Fibroblast of mammary gland (primary cell): ENCODE results near the gene WDFY2.
A peak's percentile ranks its signal among the peaks of the same experiment; 100 is the strongest.

Experiments used
- DNase-seq: peaks from one replicate; pipeline ENCODE4 v3.0.0-alpha.2; 2010; ENCODE audit warnings: low read depth
- H3K4me3 ChIP-seq: 2 replicates; pipeline ENCODE4 v1.5.1; 2011; ENCODE audit warnings: low read depth, mild to moderate bottlenecking, low read length, moderate library complexity; ENCODE audit not compliant: control insufficient read depth
- TF ChIP-seq, protein P1 (sequence below): conservative IDR thresholded peaks from 2 replicates; pipeline ENCODE4 v1.5.1; 2011; ENCODE audit warnings: low read depth, low read length, inconsistent platforms; ENCODE audit not compliant: control insufficient read depth, insufficient read depth

WDFY2 gene, protein sequence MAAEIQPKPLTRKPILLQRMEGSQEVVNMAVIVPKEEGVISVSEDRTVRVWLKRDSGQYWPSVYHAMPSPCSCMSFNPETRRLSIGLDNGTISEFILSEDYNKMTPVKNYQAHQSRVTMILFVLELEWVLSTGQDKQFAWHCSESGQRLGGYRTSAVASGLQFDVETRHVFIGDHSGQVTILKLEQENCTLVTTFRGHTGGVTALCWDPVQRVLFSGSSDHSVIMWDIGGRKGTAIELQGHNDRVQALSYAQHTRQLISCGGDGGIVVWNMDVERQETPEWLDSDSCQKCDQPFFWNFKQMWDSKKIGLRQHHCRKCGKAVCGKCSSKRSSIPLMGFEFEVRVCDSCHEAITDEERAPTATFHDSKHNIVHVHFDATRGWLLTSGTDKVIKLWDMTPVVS

DNA sequence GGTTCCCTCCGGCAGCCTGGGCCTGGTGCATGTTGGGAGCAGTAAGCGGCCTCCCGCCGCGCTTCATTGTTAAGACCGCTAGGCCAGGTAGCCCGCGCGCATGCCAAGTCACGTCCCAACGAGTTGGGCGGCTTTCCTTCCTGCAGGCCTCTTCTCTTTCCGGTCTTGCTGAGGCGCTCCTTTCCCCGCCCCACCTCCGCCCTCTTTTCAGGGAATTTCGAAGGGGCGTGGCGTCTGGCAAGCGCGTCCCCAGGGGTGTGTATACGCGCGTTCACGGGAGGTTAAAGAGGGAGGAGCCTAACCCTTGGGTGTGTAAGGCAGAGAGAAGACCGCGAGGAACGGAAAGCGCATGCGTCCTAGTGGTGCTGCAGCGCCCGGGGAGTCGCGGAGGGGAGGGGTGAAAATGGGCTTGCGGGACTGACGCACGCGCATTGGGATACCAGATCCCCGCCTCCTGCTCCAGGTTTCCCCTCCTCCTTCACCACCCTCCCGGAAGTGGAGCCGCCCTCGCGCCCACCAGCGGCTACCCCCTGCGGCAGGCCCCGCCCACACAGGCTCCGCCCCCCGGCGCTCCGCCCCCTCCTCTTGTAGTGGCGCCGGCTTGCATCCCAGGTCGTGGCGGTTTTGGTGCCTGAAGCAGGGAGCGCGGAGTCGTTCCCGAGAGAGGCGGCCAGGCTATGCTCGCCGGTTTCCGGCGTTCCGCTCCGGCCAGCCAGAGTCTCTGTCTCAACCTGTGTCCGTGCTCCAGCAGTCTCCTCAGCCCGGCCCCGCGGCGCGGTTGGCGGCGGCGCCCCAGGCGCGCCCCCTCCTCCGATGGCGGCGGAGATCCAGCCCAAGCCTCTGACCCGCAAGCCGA is at the start of gene WDFY2:
TSS of gene WDFY2 (plus strand) at position 588 of the 856 bp plus-strand sequence. CDS start at position 814, 226 bp downstream.
- TF ChIP-seq, protein P1, sequence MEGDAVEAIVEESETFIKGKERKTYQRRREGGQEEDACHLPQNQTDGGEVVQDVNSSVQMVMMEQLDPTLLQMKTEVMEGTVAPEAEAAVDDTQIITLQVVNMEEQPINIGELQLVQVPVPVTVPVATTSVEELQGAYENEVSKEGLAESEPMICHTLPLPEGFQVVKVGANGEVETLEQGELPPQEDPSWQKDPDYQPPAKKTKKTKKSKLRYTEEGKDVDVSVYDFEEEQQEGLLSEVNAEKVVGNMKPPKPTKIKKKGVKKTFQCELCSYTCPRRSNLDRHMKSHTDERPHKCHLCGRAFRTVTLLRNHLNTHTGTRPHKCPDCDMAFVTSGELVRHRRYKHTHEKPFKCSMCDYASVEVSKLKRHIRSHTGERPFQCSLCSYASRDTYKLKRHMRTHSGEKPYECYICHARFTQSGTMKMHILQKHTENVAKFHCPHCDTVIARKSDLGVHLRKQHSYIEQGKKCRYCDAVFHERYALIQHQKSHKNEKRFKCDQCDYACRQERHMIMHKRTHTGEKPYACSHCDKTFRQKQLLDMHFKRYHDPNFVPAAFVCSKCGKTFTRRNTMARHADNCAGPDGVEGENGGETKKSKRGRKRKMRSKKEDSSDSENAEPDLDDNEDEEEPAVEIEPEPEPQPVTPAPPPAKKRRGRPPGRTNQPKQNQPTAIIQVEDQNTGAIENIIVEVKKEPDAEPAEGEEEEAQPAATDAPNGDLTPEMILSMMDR: no peak
- peak; percentile 100 for DNase-seq
- H3K4me3 ChIP-seq: peak within 1 kb of the TSS; percentile 96

DNA sequence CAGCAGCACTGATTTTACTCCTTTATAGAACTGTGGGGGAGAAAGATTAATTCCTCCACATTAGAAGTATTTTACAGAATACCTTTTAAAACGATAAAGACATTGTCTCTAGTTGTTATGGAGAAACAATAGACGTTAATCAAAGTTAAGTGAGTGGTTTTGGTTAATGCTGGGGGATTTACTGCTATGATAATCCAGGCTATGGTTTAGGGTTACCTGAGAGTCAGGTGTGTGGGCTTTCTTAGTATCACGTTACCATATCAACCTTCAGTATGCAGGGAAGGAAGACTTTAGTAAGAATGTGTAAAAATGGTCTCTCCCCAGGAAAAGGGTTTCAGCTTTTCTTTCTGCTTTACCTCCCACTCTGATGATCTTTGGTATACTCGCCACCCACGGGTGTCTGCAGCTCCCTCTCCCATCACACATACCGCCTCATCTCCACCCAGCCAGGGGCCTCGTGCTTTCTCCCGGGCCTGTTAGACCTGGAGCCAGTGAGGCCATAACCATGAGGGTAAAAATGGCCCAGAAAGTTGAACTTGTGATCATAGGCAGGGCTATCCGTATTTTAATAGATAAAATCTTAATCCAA is 45.6 kb upstream of the WDFY2 start:
- H3K4me3 ChIP-seq: no peak overlapping the region
- TF ChIP-seq, protein P1: no peak

DNA sequence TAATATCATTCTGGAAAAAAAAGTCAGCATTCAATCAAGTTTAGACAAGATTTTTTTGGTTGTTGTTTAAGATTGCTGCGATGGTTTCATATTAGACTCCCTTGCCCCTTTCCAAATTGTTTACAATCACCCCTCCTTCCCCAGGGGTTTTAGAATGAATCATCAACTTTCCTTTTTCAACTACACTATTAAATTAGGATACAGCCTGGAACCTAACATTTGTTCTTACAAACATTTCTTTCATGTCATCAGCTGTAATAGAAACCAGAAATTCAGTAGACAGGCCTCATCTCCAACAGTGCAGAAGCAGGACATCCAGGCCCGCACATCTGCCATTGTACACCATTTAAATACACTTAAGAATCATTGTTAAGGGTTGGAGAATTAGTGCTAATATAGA is 44.4 kb upstream of the WDFY2 start:
- peak overlapping the region; percentile 8 for H3K4me3 ChIP-seq
- TF ChIP-seq, protein P1: no peak
- peak; percentile 81 for DNase-seq

More for the DNA sequence above, 45.6 kb upstream of the WDFY2 start:
- no peak for DNase-seq

DNA sequence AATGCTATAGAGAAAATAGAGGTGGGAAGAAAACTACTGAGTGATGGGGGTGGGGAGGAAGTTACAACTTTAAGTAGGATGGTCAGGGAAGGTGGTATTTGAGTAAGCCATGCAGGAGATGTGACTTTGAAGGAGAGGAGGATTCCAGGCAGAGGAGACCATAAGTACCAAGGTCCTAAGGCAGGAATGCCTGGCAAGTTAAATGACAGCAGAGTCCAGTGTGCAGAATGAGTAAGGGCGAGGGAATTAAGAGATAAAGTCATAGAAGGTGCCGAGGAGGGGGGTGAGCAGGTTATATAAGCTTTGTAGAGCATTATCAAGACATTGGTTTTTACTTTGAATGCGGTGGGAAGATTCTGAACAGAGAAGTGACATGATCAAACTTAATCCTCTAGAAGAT is 43.2 kb upstream of the WDFY2 start:
- no peak for DNase-seq
- TF ChIP-seq, protein P1: no peak
- H3K4me3 ChIP-seq: no peak overlapping the region

DNA sequence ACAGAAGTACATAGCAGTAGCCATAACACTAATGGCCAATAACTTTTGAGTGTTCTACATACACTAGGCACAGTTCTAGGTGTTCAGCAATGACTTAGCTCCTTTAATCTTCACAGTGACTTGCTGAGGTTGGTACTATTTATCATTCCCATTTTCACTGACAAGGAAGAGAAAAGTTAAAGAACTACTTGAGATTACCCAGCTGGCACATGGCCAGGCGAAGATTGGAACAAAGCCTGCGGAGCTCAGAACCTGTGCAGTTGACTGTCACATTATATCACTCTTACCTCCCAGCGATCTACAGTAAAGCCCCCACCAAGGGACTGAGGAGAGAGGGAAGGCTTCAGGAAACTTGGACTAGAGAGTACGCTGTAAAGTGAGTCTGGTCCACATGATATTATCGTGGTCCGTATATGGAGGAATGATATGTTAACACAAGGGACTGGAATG is 42.4 kb upstream of the WDFY2 start:
- TF ChIP-seq, protein P1: no peak
- H3K4me3 ChIP-seq: no peak overlapping the region
- DNase-seq: no peak
